Smooth muscle cell (in vitro differentiated cells): ENCODE data around the gene PLEK. TPM values are rescaled to one million over a fixed set of nuclear protein-coding genes. Genes with fewer than 3 reads are reported as not detected.
"Not testable (repeated sequence)": the region's sequence is repeated elsewhere in the genome, so short reads cannot be mapped to it uniquely, and the experiment has no call there.

Experiments used
- DNase-seq: peaks from one replicate; lab custom pipeline; 2025; ENCODE audit not compliant: unreplicated experiment; lab: John Stamatoyannopoulos, UW
- H2AFZ ChIP-seq: fragments of 200-600 bp; sonication (generic); 2 replicates; pipeline ENCODE4 v1.6.0; 2016; ENCODE audit warnings: antibody characterized with exemption, low read depth, mild to moderate bottlenecking
- H3F3A ChIP-seq: fragments of 200-600 bp; sonication (generic); 2 replicates; pipeline ENCODE4 v1.6.0; 2017; ENCODE audit warnings: antibody characterized with exemption, low read depth
- H3K27ac ChIP-seq: fragments of 200-600 bp; sonication (generic); 2 replicates; pipeline ENCODE4 v1.5.1; 2016; ENCODE audit warnings: low read depth, mild to moderate bottlenecking
- H3K27me3 ChIP-seq: fragments of 200-600 bp; sonication (generic); 2 replicates; pipeline ENCODE4 v1.6.1; 2016; ENCODE audit warnings: low read depth, mild to moderate bottlenecking
- H3K36me3 ChIP-seq: fragments of 200-600 bp; sonication (generic); 2 replicates; pipeline ENCODE4 v1.5.1; 2016; ENCODE audit warnings: low read depth
- H3K4me1 ChIP-seq: fragments of 200-600 bp; sonication (generic); 2 replicates; pipeline ENCODE4 v1.5.1; 2016; ENCODE audit warnings: low read depth
- H3K4me2 ChIP-seq: fragments of 200-600 bp; sonication (generic); 2 replicates; pipeline ENCODE4 v1.6.0; 2016; ENCODE audit warnings: mild to moderate bottlenecking
- H3K4me3 ChIP-seq: fragments of 200-600 bp; sonication (generic); 2 replicates; pipeline ENCODE4 v1.5.1; 2016; ENCODE audit warnings: mild to moderate bottlenecking
- H3K79me2 ChIP-seq: fragments of 200-600 bp; sonication (generic); 2 replicates; pipeline ENCODE4 v1.6.0; 2016; ENCODE audit warnings: low read depth, mild to moderate bottlenecking
- H3K9ac ChIP-seq: fragments of 200-600 bp; sonication (generic); 2 replicates; pipeline ENCODE4 v1.6.0; 2016; ENCODE audit warnings: low read depth
- H3K9me3 ChIP-seq: fragments of 200-600 bp; sonication (generic); replicated peaks from 2 replicates; pipeline ENCODE4 v1.5.1; 2016; ENCODE audit warnings: low read depth
- H4K20me1 ChIP-seq: fragments of 200-600 bp; sonication (generic); 2 replicates; pipeline ENCODE4 v1.6.0; 2016; ENCODE audit warnings: low read depth
- CTCF ChIP-seq: fragments of 200-600 bp; sonication (generic); IDR thresholded peaks from 2 replicates; pipeline ENCODE4 v1.5.1; 2017; ENCODE audit warnings: borderline replicate concordance, mild to moderate bottlenecking, antibody characterized with exemption; ENCODE audit not compliant: insufficient read depth, poor library complexity, severe bottlenecking
- WGBS: methylation state at CpG from one replicate; pipeline ENCODE4 v1.1.7; 2016; ENCODE audit warnings: low lambda C conversion rate; 5-methylcytosine and 5-hydroxymethylcytosine counted together
- polyA plus RNA-seq: library from polyadenylated mRNA; unstranded; fragments of >200 nt; fragmentation: Nextera tagmentation; extraction: Ambion mirVana; gene quantifications from 2 replicates; pipeline ENCODE4 v1.2.1, GENCODE V29; 2016
- total RNA-seq: library from RNA; depleted of rRNA; stranded (reverse); fragments of >200 nt; gene quantifications from 2 replicates; pipeline ENCODE4 v1.2.3, GENCODE V29; 2014

PLEK gene
- total and polyA plus RNA-seq, 2 experiments from 2014 or later: not detected

GRCh38 chr2:68372485-68372884, 7.4 kb downstream of the PLEK start:
- Histone ChIP-seq H3K36me3 (no peaks in the 10 kb centered on the region), H2AFZ (no peak overlapping the region), H3K9me3 (no peaks in the 10 kb centered on the region), H3F3A (peaks cover 8% of the 10 kb centered on the region), H4K20me1 (no peaks in the 10 kb centered on the region), H3K4me3 (no peak overlapping the region), H3K27ac (no peak overlapping the region), H3K4me2 (no peak overlapping the region), H3K4me1 (no peaks in the 10 kb centered on the region), H3K9ac (no peak overlapping the region), H3K79me2 (no peaks in the 10 kb centered on the region), H3K27me3 (peaks cover 27% of the 10 kb centered on the region)
- DNase-seq: no peak
- TF ChIP-seq CTCF: no peak
- WGBS: 87% methylated on average over 2 of the region's 2 CpGs

GRCh38 chr2:68374184-68374583, 9.1 kb downstream of the PLEK start:
- Histone ChIP-seq H3K4me3 (no peak overlapping the region), H3F3A (no peaks in the 10 kb centered on the region), H3K36me3 (no peaks in the 10 kb centered on the region), H3K27me3 (peaks cover 32% of the 10 kb centered on the region), H3K9ac (no peak overlapping the region), H2AFZ (no peak overlapping the region), H3K4me2 (no peak overlapping the region), H4K20me1 (no peaks in the 10 kb centered on the region), H3K27ac (no peak overlapping the region), H3K79me2 (no peaks in the 10 kb centered on the region), H3K4me1 (no peaks in the 10 kb centered on the region), H3K9me3 (no peaks in the 10 kb centered on the region)
- TF ChIP-seq CTCF: no peak
- WGBS: 81% methylated on average over 2 of the region's 2 CpGs
- no peak for DNase-seq

GRCh38 chr2:68375582-68375981, 10.5 kb downstream of the PLEK start:
- Histone ChIP-seq H3K9ac (no peak overlapping the region), H3K4me2 (no peak overlapping the region), H3K27ac (no peak overlapping the region), H3K36me3 (no peaks in the 10 kb centered on the region), H3F3A (no peaks in the 10 kb centered on the region), H4K20me1 (no peaks in the 10 kb centered on the region), H3K4me1 (no peaks in the 10 kb centered on the region), H3K27me3 (peaks cover 40% of the 10 kb centered on the region), H3K9me3 (no peaks in the 10 kb centered on the region), H3K4me3 (no peak overlapping the region), H3K79me2 (no peaks in the 10 kb centered on the region), H2AFZ (no peak overlapping the region)
- no peak for DNase-seq
- no peak for TF ChIP-seq CTCF

GRCh38 chr2:68377137-68377780, 12.2 kb downstream of the PLEK start:
- Histone ChIP-seq H3K27me3 (peaks cover 41% of the 10 kb centered on the region), H3F3A (no peaks in the 10 kb centered on the region), H3K79me2 (no peaks in the 10 kb centered on the region), H3K27ac (no peak overlapping the region), H3K9me3 (no peaks in the 10 kb centered on the region), H3K4me3 (no peak overlapping the region), H4K20me1 (no peaks in the 10 kb centered on the region), H2AFZ (no peak overlapping the region), H3K4me1 (no peaks in the 10 kb centered on the region), H3K36me3 (no peaks in the 10 kb centered on the region), H3K4me2 (no peak overlapping the region), H3K9ac (no peak overlapping the region)
- no peak for DNase-seq
- TF ChIP-seq CTCF: no peak
- 85% methylated on average over 3 of the region's 3 CpGs for WGBS

- not testable (repeated sequence) for H4K20me1 ChIP-seq, H3K4me3 ChIP-seq, DNase-seq, H3K9ac ChIP-seq, H3K9me3 ChIP-seq, H3K4me2 ChIP-seq, H3F3A ChIP-seq, H3K79me2 ChIP-seq, H3K36me3 ChIP-seq, H3K4me1 ChIP-seq, H2AFZ ChIP-seq, H3K27ac ChIP-seq
- H3K27me3 ChIP-seq: peaks cover 49% of the 10 kb centered on the region
- WGBS: 88% methylated on average over 6 of the region's 6 CpGs
These were observed 13.7 kb downstream of the PLEK start for GRCh38 chr2:68378779-68379178.
